Measurements from ENCODE around the gene TM2D1.

DNA sequence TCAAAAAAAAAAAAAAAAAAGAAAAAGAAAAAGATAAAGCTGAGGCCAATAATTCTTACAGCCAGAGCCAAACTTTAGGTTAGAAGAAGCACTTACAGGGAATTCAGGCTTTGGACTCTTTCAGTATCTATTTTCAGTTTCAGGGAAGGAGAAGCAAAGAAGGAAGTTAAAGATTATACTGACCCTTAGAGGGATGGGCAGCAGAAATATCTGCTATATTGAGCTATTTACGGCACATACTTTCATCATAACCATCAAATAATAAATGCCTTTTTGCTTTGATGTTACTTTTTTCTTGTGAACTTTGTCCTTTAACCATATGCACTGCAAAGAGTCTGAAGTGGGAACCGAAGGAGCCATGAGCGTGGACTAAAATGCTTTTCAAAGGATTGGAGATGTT lies 42.0 kb downstream of the TM2D1 start:
- TF ChIP-seq, protein P1, sequence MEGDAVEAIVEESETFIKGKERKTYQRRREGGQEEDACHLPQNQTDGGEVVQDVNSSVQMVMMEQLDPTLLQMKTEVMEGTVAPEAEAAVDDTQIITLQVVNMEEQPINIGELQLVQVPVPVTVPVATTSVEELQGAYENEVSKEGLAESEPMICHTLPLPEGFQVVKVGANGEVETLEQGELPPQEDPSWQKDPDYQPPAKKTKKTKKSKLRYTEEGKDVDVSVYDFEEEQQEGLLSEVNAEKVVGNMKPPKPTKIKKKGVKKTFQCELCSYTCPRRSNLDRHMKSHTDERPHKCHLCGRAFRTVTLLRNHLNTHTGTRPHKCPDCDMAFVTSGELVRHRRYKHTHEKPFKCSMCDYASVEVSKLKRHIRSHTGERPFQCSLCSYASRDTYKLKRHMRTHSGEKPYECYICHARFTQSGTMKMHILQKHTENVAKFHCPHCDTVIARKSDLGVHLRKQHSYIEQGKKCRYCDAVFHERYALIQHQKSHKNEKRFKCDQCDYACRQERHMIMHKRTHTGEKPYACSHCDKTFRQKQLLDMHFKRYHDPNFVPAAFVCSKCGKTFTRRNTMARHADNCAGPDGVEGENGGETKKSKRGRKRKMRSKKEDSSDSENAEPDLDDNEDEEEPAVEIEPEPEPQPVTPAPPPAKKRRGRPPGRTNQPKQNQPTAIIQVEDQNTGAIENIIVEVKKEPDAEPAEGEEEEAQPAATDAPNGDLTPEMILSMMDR (IDR thresholded peaks at IDR 0.05) = no peak
- TF ChIP-seq EZH2phosphoT487 (IDR thresholded peaks at IDR 0.05) = no peak

Data from neural progenitor cell (in vitro differentiated cells).